ENCODE measurements around the gene NUDT16. TPM values are rescaled to one million over a fixed set of nuclear protein-coding genes. Genes with fewer than 3 reads are reported as not detected.

NUDT16 gene
- total and polyA plus RNA-seq, 7 donors: 5.2 to 25.9 (median 10.9) TPM

DNA sequence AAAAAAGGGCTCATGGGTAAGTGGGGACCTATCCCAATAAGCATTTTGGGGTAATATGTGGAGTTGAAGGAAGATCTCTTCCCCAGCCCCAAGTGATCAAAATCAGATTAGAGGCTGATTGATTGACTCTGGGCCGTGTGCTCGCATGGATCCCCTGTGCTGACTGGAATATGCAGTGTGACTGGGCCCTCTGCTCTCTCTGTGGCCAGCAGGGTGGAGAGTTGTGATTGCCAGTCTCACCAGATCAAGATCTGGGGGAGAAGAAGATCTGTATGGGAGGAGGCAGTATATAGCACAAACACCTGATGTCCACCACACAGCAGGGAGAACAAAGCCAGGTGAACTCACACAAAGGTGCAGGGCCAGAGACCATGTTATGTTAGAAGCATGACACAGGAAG lies 8.8 kb downstream of the NUDT16 start:
- no peaks in the 10 kb centered on the region for H3K9me3 ChIP-seq
- H3K27ac ChIP-seq: no peak overlapping the region
- intact Hi-C loops (cut with DNase I): no loop called here
- DNase-seq (no peak), ATAC-seq (no peak)
- WGBS, 3 donors: 79 to 82% (median 82%) methylated on average over 2 of the region's 2 CpGs
- H3K4me3 ChIP-seq: no peak overlapping the region
- TF ChIP-seq, protein P1, sequence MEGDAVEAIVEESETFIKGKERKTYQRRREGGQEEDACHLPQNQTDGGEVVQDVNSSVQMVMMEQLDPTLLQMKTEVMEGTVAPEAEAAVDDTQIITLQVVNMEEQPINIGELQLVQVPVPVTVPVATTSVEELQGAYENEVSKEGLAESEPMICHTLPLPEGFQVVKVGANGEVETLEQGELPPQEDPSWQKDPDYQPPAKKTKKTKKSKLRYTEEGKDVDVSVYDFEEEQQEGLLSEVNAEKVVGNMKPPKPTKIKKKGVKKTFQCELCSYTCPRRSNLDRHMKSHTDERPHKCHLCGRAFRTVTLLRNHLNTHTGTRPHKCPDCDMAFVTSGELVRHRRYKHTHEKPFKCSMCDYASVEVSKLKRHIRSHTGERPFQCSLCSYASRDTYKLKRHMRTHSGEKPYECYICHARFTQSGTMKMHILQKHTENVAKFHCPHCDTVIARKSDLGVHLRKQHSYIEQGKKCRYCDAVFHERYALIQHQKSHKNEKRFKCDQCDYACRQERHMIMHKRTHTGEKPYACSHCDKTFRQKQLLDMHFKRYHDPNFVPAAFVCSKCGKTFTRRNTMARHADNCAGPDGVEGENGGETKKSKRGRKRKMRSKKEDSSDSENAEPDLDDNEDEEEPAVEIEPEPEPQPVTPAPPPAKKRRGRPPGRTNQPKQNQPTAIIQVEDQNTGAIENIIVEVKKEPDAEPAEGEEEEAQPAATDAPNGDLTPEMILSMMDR (IDR thresholded peaks at IDR 0.05): no peak
- no peaks in the 10 kb centered on the region for H3K4me1 ChIP-seq
- no peaks in the 10 kb centered on the region for H3K27me3 ChIP-seq (ENCODE audit: insufficient read depth in 3 of 3, low read length in 2 of 3)
- H3K36me3 ChIP-seq (ENCODE audit: insufficient read depth in 1 of 2, low read depth in 1 of 2): peaks cover 1 to 11% of the 10 kb centered on the region in 2 donors

DNA sequence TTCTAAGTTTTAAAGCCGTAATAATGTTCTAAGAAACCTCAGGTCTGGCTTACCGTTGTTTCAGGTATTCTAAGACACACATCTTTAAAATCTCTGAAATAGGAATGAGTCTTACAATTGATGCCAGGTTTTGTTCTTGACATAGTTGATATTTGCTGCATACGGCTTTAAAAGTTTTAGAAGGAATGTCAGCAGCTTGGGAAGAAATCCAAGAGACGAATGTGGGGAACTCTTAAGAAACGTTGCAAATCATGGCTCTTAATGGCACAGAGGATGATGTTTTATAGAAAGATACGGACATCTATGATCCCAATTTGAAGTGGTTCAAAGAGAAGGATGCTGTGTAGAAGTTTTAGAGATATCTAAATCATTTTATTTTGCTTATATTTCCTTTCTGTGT lies 11.5 kb downstream of the NUDT16 start:
- ATAC-seq (no peak), DNase-seq (no peak)
- Histone ChIP-seq H3K36me3 (ENCODE audit: insufficient read depth in 1 of 2, low read depth in 1 of 2) (no peaks in the 10 kb centered on the region), H3K27ac (no peak overlapping the region), H3K27me3 (ENCODE audit: insufficient read depth in 3 of 3, low read length in 2 of 3) (no peaks in the 10 kb centered on the region), H3K4me3 (no peak overlapping the region), H3K4me1 (no peaks in the 10 kb centered on the region), H3K9me3 (no peaks in the 10 kb centered on the region)
- intact Hi-C loops (cut with DNase I): no loop called here
- TF ChIP-seq, protein P1 (IDR thresholded peaks at IDR 0.05): no peak
- WGBS, 3 donors: 51 to 59% (median 52%) methylated on average over 6 of the region's 6 CpGs

DNA sequence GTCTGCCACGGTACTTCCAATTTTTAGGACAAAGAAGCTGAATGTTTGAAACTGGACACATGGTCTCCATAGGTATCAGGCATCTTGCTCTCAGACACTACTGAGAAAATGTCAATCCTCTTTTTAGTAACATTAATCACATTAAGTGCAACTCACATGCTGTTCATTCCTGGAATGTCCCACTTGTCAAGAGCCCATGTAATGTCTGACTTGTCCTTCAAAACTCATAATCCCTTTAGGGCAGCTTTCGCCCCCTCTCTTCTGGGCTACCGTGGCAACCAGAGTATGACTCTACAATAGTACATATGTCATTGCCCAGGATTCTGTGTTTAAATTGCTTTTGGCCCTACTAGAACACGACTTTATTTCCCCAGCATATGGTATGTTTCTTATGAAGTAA lies 12.3 kb downstream of the NUDT16 start:
- WGBS, 3 donors: 66 to 79% (median 72%) methylated on average over 4 of the region's 4 CpGs
- intact Hi-C loops (cut with DNase I): no loop called here
- DNase-seq (no peak), ATAC-seq (no peak)
- TF ChIP-seq, protein P1 (IDR thresholded peaks at IDR 0.05): no peak
- H3K36me3 ChIP-seq (ENCODE audit: insufficient read depth in 1 of 2, low read depth in 1 of 2): no peaks in the 10 kb centered on the region
- H3K4me1 ChIP-seq: no peaks in the 10 kb centered on the region
- H3K9me3 ChIP-seq: no peaks in the 10 kb centered on the region
- no peak overlapping the region for H3K4me3 ChIP-seq
- no peak overlapping the region for H3K27ac ChIP-seq
- H3K27me3 ChIP-seq (ENCODE audit: insufficient read depth in 3 of 3, low read length in 2 of 3): no peaks in the 10 kb centered on the region

DNA sequence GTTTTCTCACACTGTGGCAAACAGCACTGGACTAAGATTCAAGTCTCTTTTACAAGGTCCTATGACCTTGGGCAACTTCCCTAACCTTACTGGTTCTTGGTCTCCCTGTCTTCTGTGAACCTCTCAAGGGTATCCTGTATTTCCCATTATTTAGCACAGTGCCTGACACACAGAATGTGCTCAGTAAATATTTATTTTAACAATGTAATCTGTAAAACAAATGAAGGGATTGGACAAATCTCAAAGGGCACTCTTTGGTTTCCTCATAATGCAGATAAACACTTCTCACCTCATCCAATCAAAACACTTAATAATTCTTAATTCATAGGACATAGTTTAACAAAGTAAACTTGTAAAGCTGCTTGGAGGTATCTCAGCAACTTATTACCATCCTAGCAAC lies 12.8 kb downstream of the NUDT16 start:
- no peak for DNase-seq
- Histone ChIP-seq H3K4me3 (no peak overlapping the region), H3K27me3 (ENCODE audit: insufficient read depth in 3 of 3, low read length in 2 of 3) (no peaks in the 10 kb centered on the region), H3K4me1 (no peaks in the 10 kb centered on the region), H3K27ac (no peak overlapping the region), H3K36me3 (ENCODE audit: insufficient read depth in 1 of 2, low read depth in 1 of 2) (no peaks in the 10 kb centered on the region), H3K9me3 (no peaks in the 10 kb centered on the region)
- TF ChIP-seq, protein P1 (IDR thresholded peaks at IDR 0.05): no peak
- ATAC-seq: no peak
- intact Hi-C loops (cut with DNase I): no loop called here

DNA sequence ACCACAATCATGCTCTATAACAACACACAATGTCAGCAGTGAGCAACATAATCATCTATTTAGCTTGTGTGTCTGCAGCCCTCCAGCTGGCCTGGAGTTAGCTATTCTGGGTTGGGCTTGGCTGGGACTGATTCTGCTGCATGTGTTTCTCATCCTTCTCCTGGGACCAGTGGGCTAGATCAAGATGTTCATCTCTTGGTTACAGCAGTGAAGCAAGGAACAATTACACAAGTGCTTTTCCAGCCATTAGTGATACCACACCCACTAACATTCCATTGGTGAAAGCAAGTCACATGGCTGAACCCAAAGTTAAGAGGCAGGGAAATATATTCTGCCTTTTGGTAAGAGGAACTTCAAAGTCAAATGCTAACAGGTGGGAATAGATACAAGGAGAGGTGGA lies 14.6 kb downstream of the NUDT16 start:
- Histone ChIP-seq H3K27me3 (ENCODE audit: insufficient read depth in 3 of 3, low read length in 2 of 3) (no peaks in the 10 kb centered on the region), H3K36me3 (ENCODE audit: insufficient read depth in 1 of 2, low read depth in 1 of 2) (no peaks in the 10 kb centered on the region), H3K9me3 (no peaks in the 10 kb centered on the region), H3K27ac (no peak overlapping the region), H3K4me1 (no peaks in the 10 kb centered on the region), H3K4me3 (no peak overlapping the region)
- TF ChIP-seq, protein P1 (IDR thresholded peaks at IDR 0.05): no peak
- intact Hi-C loops (cut with DNase I): no loop called here
- DNase-seq (peak; percentile 24 to 68), ATAC-seq (peak in 3 of 4 donors; percentile 55 to 77 (median 61))
